Cardiac fibroblast (primary cell): ENCODE measurements around the gene ZNF766.
"Not testable (repeated sequence)": the region's sequence is repeated elsewhere in the genome, so short reads cannot be mapped to it uniquely, and the experiment has no call there.

Experiments
- DNase-seq, 2 donors: peaks; one replicate each; pipeline versions ENCODE4 v3.0.0 to v3.0.0-alpha.2; 2010; ENCODE audit warnings: low read depth in 2 of 2
- H3K4me3 ChIP-seq, 2 donors: replicated peaks in 1 of 2; 1 replicate in 1 of 2; 2 replicates in 1 of 2; pipeline ENCODE4 v1.5.1; 2011; ENCODE audit warnings: low read depth in 2 of 2, low read length in 2 of 2, mild to moderate bottlenecking in 2 of 2, moderate library complexity in 1 of 2
- TF ChIP-seq, protein P1 (sequence below): IDR thresholded peaks from one replicate; pipeline ENCODE4 v1.5.1; 2011; ENCODE audit warnings: low read depth, mild to moderate bottlenecking, low read length, inconsistent platforms

Gene ZNF766

DNA sequence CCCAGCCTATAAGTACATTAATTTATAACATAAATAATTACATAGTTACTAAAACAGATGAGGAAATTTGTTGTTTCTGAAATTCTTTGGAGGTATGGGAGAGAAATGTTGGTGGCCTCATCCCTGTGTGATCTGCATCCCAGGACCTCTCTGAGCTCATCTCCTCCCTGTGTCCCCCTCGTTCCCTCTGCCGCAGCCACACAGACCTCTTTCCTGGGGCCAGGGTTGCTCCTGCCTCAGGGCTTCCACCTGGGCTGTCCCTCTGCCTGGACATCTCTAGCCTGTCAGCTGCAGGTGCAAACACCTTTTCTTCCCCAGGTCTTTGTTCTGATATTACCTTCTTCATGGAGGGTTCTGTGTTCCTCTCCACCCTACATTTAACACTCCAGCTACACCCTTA is 3.9 kb downstream of the ZNF766 start:
- TF ChIP-seq, protein P1, sequence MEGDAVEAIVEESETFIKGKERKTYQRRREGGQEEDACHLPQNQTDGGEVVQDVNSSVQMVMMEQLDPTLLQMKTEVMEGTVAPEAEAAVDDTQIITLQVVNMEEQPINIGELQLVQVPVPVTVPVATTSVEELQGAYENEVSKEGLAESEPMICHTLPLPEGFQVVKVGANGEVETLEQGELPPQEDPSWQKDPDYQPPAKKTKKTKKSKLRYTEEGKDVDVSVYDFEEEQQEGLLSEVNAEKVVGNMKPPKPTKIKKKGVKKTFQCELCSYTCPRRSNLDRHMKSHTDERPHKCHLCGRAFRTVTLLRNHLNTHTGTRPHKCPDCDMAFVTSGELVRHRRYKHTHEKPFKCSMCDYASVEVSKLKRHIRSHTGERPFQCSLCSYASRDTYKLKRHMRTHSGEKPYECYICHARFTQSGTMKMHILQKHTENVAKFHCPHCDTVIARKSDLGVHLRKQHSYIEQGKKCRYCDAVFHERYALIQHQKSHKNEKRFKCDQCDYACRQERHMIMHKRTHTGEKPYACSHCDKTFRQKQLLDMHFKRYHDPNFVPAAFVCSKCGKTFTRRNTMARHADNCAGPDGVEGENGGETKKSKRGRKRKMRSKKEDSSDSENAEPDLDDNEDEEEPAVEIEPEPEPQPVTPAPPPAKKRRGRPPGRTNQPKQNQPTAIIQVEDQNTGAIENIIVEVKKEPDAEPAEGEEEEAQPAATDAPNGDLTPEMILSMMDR = no peak
- DNase-seq = no peak
- H3K4me3 ChIP-seq = no peak overlapping the region

DNA sequence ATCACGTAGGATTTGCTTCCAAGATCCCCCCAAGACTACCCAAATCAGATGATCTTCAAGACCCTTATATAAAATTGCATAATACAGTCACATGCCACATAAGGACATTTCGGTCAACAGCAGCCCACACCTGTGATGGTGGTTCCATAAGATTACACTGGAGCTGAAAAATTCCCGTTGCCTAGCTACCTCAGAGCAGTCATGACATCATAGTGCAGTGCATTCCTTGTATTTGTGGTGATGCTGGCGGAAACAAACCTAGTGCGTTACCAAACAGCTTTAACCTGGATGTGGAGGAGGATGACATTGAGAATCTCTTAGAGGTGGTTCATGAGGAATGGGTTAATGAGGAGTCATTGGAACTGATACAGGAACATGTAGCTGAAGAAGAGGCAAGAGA is 4.8 kb downstream of the ZNF766 start:
- TF ChIP-seq, protein P1 = no peak
- H3K4me3 ChIP-seq = no peak overlapping the region
- DNase-seq = no peak

DNA sequence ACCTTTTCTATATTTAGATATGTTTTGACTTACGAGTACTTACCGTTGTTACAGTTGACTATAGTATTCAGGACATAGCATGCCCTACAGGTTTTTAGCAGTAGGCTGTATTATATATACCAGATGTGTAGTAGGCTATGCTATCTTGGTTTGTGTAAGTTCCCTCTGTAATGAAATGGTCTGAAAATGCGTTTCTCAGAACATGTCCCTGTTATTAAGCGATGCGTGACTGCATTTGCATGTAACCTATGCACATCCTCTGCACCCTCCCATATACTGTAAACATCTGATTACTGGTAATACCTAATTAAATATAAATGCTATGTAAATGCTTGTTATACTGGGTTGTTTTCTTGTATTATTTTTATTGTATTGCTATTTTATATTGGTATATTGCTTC is 6.6 kb downstream of the ZNF766 start:
- H3K4me3 ChIP-seq = no peak overlapping the region
- TF ChIP-seq, protein P1 = no peak
- DNase-seq = no peak

DNA sequence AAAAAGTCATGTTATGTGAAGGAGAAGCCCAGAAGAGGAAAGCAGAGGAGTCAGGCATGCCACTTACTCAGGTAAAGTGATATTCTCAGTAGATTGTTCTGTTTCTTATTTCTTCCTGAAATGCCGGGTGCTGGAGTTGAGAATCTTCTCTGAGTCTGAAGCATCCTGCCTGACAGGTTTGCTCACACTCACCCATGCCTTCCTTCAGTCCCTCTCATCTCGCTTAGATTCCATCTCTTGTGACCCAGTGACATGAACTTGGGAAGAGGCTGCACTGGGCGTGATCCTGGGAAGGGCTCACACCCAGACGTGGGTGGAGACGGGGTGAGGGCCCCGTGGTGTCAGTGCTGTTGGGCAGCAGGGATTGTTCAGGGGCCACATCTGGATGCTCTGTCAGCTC is 8.1 kb downstream of the ZNF766 start:
- H3K4me3 ChIP-seq = no peak overlapping the region
- no peak for DNase-seq
- TF ChIP-seq, protein P1 = no peak

DNA sequence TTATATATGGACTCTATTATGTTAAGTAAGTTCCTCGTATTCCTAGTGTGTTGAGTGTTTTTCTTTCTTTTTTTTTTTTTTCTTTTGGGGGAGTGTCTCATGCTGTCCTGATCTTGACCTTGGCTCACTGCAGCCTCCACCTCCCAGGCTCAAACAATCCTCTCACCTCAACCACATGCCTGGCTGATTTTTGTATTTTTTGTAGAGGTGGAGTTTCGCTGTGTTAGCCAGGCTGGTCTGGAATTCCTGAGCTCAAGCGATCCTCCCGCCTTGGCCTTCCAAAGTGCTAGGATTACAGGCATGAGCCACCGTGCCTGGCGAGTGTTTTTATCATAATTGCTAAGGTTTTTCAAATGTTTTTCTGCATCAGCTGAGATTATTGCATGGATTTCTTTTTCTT is 16.9 kb downstream of the ZNF766 start:
- H3K4me3 ChIP-seq = no peak overlapping the region
- TF ChIP-seq, protein P1 = no peak
- no peak for DNase-seq

DNA sequence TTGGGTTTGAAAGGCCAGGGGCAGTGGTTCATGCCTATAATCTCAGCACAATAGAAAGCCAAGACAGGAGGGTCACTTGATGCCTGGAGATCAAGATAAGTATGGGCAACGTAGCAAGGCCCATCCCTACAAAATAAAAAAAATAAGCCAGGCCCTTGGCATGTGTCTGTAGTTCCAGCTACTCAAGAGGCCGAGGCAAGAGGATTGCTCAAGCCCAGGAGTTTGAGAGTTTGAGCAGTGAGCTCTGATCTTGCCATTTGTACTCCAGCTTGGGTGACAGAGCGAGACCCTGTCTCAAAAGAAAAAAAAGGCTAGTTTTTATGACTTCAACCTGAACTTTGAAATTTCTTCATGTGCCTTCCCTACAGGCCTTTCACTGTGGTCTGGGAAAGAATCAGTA is 22.4 kb downstream of the ZNF766 start:
- no peak for DNase-seq
- H3K4me3 ChIP-seq = no peak overlapping the region
- TF ChIP-seq, protein P1 = no peak

DNA sequence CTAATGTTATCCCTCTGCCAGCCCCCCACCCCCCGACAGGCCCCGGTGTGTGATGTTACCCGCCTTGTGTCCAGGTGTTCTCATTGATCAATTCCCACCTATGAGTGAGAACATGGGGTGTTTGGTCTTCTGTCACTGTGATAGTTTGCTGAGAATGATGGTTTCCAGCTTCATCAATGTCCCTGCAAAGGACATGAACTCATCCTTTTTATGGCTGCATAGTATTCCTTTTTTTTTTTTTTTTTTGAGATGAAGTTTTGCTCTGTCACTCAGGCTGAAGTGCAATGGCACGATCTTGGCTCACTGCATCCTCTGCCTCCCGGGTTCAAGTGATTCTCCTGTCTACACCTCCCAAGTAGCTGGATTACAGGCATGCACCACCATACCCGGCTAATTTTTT is 23.6 kb downstream of the ZNF766 start:
- H3K4me3 ChIP-seq, DNase-seq: not testable (repeated sequence)
